ENCODE data around the gene LRRC8D.

The LRRC8D gene

DNA sequence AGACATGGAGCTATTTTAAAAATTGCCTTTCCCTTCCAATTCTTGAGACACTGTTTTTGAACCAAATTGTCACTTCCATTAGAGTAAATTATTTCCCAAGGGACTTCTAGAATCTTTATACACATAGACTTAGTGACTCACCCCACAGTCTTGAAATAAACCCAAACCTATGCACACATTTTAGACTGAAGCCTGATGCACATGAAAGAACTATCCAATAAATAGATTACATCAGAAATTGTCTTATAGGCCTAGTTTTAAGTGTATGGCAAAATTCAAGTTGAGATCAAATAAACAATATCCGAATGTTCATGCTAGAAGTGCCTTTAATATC lies 141.9 kb downstream of the LRRC8D start:
- H3K23ac ChIP-seq (ENCODE audit: low read depth, low read length, poor library complexity) = no peak overlapping the region
- no peak overlapping the region for H2BK12ac ChIP-seq (ENCODE audit: low read length)
- H3K4me2 ChIP-seq (ENCODE audit: insufficient read depth, low read length, poor library complexity, severe bottlenecking) = no peak overlapping the region
- H4K91ac ChIP-seq (ENCODE audit: low read depth, low read length, poor library complexity) = no peak overlapping the region
- no peak overlapping the region for H3K4ac ChIP-seq (ENCODE audit: low read length)
- no peak overlapping the region for H2BK15ac ChIP-seq (ENCODE audit: low read length)
- H2AK5ac ChIP-seq (ENCODE audit: low read depth, low read length) = no peak overlapping the region
- H3K14ac ChIP-seq (ENCODE audit: low read length) = no peak overlapping the region
- H3K9ac ChIP-seq (ENCODE audit: low read depth, low read length, poor library complexity) = no peak overlapping the region
- DNase-seq (ENCODE audit: low spot score) = no peak
- H4K8ac ChIP-seq (ENCODE audit: low read depth, low read length) = no peak overlapping the region
- H3K27me3 ChIP-seq (ENCODE audit: control insufficient read depth in 3 of 3, insufficient read depth in 3 of 3, low read depth in 1 of 3, low read length in 3 of 3) = no peaks in the 10 kb centered on the region
- H2AFZ ChIP-seq (ENCODE audit: low read length) = no peak overlapping the region
- H3K18ac ChIP-seq (ENCODE audit: low read length) = no peak overlapping the region
- H3K27ac ChIP-seq (replicated peaks; ENCODE audit: low read length) = no peak overlapping the region
- H3K9me3 ChIP-seq (replicated peaks in 1 of 2; ENCODE audit: control insufficient read depth in 2 of 2, insufficient read depth in 1 of 2, low read depth in 1 of 2, low read length in 2 of 2) = no peaks in the 10 kb centered on the region
- H3K4me3 ChIP-seq (ENCODE audit: low read length in 2 of 2) = no peak overlapping the region
- WGBS, 2 donors (ENCODE audit: extremely low coverage in 2 of 2, insufficient read length in 2 of 2, insufficient replicate concordance in 1 of 2) = no CpG with 5 or more reads among the region's 1 CpG
- H3K4me1 ChIP-seq (ENCODE audit: control insufficient read depth in 2 of 2, insufficient read depth in 1 of 2, low read depth in 1 of 2, low read length in 2 of 2) = peaks cover 0 to 2% of the 10 kb centered on the region in 2 donors
- no peak overlapping the region for H2BK120ac ChIP-seq (ENCODE audit: low read depth, low read length)
- no peaks in the 10 kb centered on the region for H3K79me1 ChIP-seq (ENCODE audit: low read depth, low read length)
- H3K36me3 ChIP-seq (replicated peaks in 1 of 2; ENCODE audit: control insufficient read depth in 2 of 2, insufficient read depth in 2 of 2, low read length in 2 of 2) = no peaks in the 10 kb centered on the region
- H2BK5ac ChIP-seq (ENCODE audit: low read length) = no peak overlapping the region

GRCh38 chr1:89965193-89965768 lies 144.4 kb downstream of the LRRC8D start:
- Histone ChIP-seq H2AK5ac (ENCODE audit: low read depth, low read length) (no peak overlapping the region), H3K27me3 (ENCODE audit: control insufficient read depth in 3 of 3, insufficient read depth in 3 of 3, low read depth in 1 of 3, low read length in 3 of 3) (no peaks in the 10 kb centered on the region), H4K8ac (ENCODE audit: low read depth, low read length) (no peak overlapping the region), H2BK120ac (ENCODE audit: low read depth, low read length) (no peak overlapping the region), H2AFZ (ENCODE audit: low read length) (no peak overlapping the region), H3K4me2 (ENCODE audit: insufficient read depth, low read length, poor library complexity, severe bottlenecking) (no peak overlapping the region), H3K27ac (replicated peaks; ENCODE audit: low read length) (no peak overlapping the region), H2BK15ac (ENCODE audit: low read length) (no peak overlapping the region), H3K18ac (ENCODE audit: low read length) (no peak overlapping the region), H4K91ac (ENCODE audit: low read depth, low read length, poor library complexity) (no peak overlapping the region), H3K14ac (ENCODE audit: low read length) (no peak overlapping the region), H3K23ac (ENCODE audit: low read depth, low read length, poor library complexity) (no peak overlapping the region), H2BK5ac (ENCODE audit: low read length) (no peak overlapping the region), H3K4ac (ENCODE audit: low read length) (no peak overlapping the region), H3K4me3 (ENCODE audit: low read length in 2 of 2) (no peak overlapping the region), H3K4me1 (ENCODE audit: control insufficient read depth in 2 of 2, insufficient read depth in 1 of 2, low read depth in 1 of 2, low read length in 2 of 2) (peaks cover 0 to 2% of the 10 kb centered on the region in 2 donors), H3K9ac (ENCODE audit: low read depth, low read length, poor library complexity) (no peak overlapping the region), H3K9me3 (replicated peaks in 1 of 2; ENCODE audit: control insufficient read depth in 2 of 2, insufficient read depth in 1 of 2, low read depth in 1 of 2, low read length in 2 of 2) (no peaks in the 10 kb centered on the region), H3K36me3 (replicated peaks in 1 of 2; ENCODE audit: control insufficient read depth in 2 of 2, insufficient read depth in 2 of 2, low read length in 2 of 2) (no peaks in the 10 kb centered on the region), H3K79me1 (ENCODE audit: low read depth, low read length) (no peaks in the 10 kb centered on the region), H2BK12ac (ENCODE audit: low read length) (no peak overlapping the region)
- no CpG with 5 or more reads among the region's 4 CpGs for WGBS, 2 donors (ENCODE audit: extremely low coverage in 2 of 2, insufficient read length in 2 of 2, insufficient replicate concordance in 1 of 2)
- DNase-seq (ENCODE audit: low spot score) = no peak

- no peak overlapping the region for H3K4me2 ChIP-seq (ENCODE audit: insufficient read depth, low read length, poor library complexity, severe bottlenecking)
- H3K9ac ChIP-seq (ENCODE audit: low read depth, low read length, poor library complexity) = no peak overlapping the region
- no peak overlapping the region for H2BK12ac ChIP-seq (ENCODE audit: low read length)
- H3K27ac ChIP-seq (replicated peaks; ENCODE audit: low read length) = no peak overlapping the region
- H2AFZ ChIP-seq (ENCODE audit: low read length) = no peak overlapping the region
- no peaks in the 10 kb centered on the region for H3K36me3 ChIP-seq (replicated peaks in 1 of 2; ENCODE audit: control insufficient read depth in 2 of 2, insufficient read depth in 2 of 2, low read length in 2 of 2)
- no peak overlapping the region for H4K91ac ChIP-seq (ENCODE audit: low read depth, low read length, poor library complexity)
- no peak overlapping the region for H2AK5ac ChIP-seq (ENCODE audit: low read depth, low read length)
- no peak overlapping the region for H2BK15ac ChIP-seq (ENCODE audit: low read length)
- no peak overlapping the region for H3K4me3 ChIP-seq (ENCODE audit: low read length in 2 of 2)
- H3K79me1 ChIP-seq (ENCODE audit: low read depth, low read length) = no peaks in the 10 kb centered on the region
- no peak overlapping the region for H2BK5ac ChIP-seq (ENCODE audit: low read length)
- WGBS, 2 donors (ENCODE audit: extremely low coverage in 2 of 2, insufficient read length in 2 of 2, insufficient replicate concordance in 1 of 2) = no CpG with 5 or more reads among the region's 5 CpGs
- no peak overlapping the region for H3K18ac ChIP-seq (ENCODE audit: low read length)
- no peak overlapping the region for H3K23ac ChIP-seq (ENCODE audit: low read depth, low read length, poor library complexity)
- H3K4me1 ChIP-seq (ENCODE audit: control insufficient read depth in 2 of 2, insufficient read depth in 1 of 2, low read depth in 1 of 2, low read length in 2 of 2) = peaks cover 0 to 2% of the 10 kb centered on the region in 2 donors
- no peaks in the 10 kb centered on the region for H3K27me3 ChIP-seq (ENCODE audit: control insufficient read depth in 3 of 3, insufficient read depth in 3 of 3, low read depth in 1 of 3, low read length in 3 of 3)
- no peak overlapping the region for H2BK120ac ChIP-seq (ENCODE audit: low read depth, low read length)
- no peaks in the 10 kb centered on the region for H3K9me3 ChIP-seq (replicated peaks in 1 of 2; ENCODE audit: control insufficient read depth in 2 of 2, insufficient read depth in 1 of 2, low read depth in 1 of 2, low read length in 2 of 2)
- H3K4ac ChIP-seq (ENCODE audit: low read length) = no peak overlapping the region
- H3K14ac ChIP-seq (ENCODE audit: low read length) = no peak overlapping the region
- no peak for DNase-seq (ENCODE audit: low spot score)
- no peak overlapping the region for H4K8ac ChIP-seq (ENCODE audit: low read depth, low read length)
These were observed 145.8 kb downstream of the LRRC8D start for GRCh38 chr1:89966656-89967055.

DNA sequence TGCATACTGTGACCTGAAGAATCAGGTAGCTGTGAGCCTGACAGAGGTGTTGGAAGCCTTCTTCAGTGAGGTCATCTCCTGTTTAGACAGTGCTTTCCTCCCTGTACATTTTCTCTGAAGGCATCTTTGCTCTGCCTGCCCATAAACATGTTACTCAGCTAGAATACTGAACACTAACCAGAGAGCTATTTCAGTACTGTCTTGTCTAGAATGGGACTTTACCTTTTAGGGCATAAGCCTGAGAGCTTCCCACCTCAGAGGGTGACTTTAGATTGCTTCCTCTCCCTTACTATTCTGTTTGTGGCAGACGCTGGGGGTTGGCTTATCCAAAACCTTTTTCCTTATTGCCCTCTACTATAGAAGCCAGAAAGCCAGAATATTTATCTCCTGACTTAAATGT lies 150.8 kb downstream of the LRRC8D start:
- Histone ChIP-seq H3K9ac (ENCODE audit: low read depth, low read length, poor library complexity) (no peak overlapping the region), H2BK5ac (ENCODE audit: low read length) (no peak overlapping the region), H3K4me2 (ENCODE audit: insufficient read depth, low read length, poor library complexity, severe bottlenecking) (no peak overlapping the region), H3K4me1 (ENCODE audit: control insufficient read depth in 2 of 2, insufficient read depth in 1 of 2, low read depth in 1 of 2, low read length in 2 of 2) (no peaks in the 10 kb centered on the region), H3K18ac (ENCODE audit: low read length) (no peak overlapping the region), H3K79me1 (ENCODE audit: low read depth, low read length) (no peaks in the 10 kb centered on the region), H3K36me3 (replicated peaks in 1 of 2; ENCODE audit: control insufficient read depth in 2 of 2, insufficient read depth in 2 of 2, low read length in 2 of 2) (no peaks in the 10 kb centered on the region), H2AFZ (ENCODE audit: low read length) (no peak overlapping the region), H4K91ac (ENCODE audit: low read depth, low read length, poor library complexity) (no peak overlapping the region), H3K23ac (ENCODE audit: low read depth, low read length, poor library complexity) (no peak overlapping the region), H3K14ac (ENCODE audit: low read length) (no peak overlapping the region), H2AK5ac (ENCODE audit: low read depth, low read length) (no peak overlapping the region), H3K4me3 (ENCODE audit: low read length in 2 of 2) (no peak overlapping the region), H4K8ac (ENCODE audit: low read depth, low read length) (no peak overlapping the region), H3K4ac (ENCODE audit: low read length) (no peak overlapping the region), H3K27me3 (ENCODE audit: control insufficient read depth in 3 of 3, insufficient read depth in 3 of 3, low read depth in 1 of 3, low read length in 3 of 3) (no peaks in the 10 kb centered on the region), H3K27ac (replicated peaks; ENCODE audit: low read length) (no peak overlapping the region), H2BK15ac (ENCODE audit: low read length) (no peak overlapping the region), H2BK120ac (ENCODE audit: low read depth, low read length) (no peak overlapping the region), H3K9me3 (replicated peaks in 1 of 2; ENCODE audit: control insufficient read depth in 2 of 2, insufficient read depth in 1 of 2, low read depth in 1 of 2, low read length in 2 of 2) (no peaks in the 10 kb centered on the region), H2BK12ac (ENCODE audit: low read length) (no peak overlapping the region)
- WGBS, 2 donors (ENCODE audit: extremely low coverage in 2 of 2, insufficient read length in 2 of 2, insufficient replicate concordance in 1 of 2) = no CpG with 5 or more reads among the region's 1 CpG
- no peak for DNase-seq (ENCODE audit: low spot score)
